ENCODE data around the gene SGCG.

- TF ChIP-seq CTCF (IDR thresholded peaks at IDR 0.05): no peak
- TF ChIP-seq ZBTB33 (IDR thresholded peaks at IDR 0.05; ENCODE audit: borderline replicate concordance, low read depth): no peak
- TF ChIP-seq JUND (IDR thresholded peaks at IDR 0.05): no peak
- TF ChIP-seq POLR2AphosphoS5 (IDR thresholded peaks at IDR 0.05; ENCODE audit: low read depth, low read length): no peak
- no peak for TF ChIP-seq RAD21 (IDR thresholded peaks at IDR 0.05; ENCODE audit: low read length)
- TF ChIP-seq MXI1 (IDR thresholded peaks at IDR 0.05; ENCODE audit: low read depth, low read length): no peak
- TF ChIP-seq NRF1 (IDR thresholded peaks at IDR 0.05; ENCODE audit: low read depth, low read length): no peak
- TF ChIP-seq EP300 (IDR thresholded peaks at IDR 0.05; ENCODE audit: borderline replicate concordance in 1 of 2, low read depth in 1 of 2, low read length in 1 of 2): no peak
- TF ChIP-seq GATA2 (CRISPR knock-in tag; IDR thresholded peaks at IDR 0.05): no peak
- TF ChIP-seq YY1 (IDR thresholded peaks at IDR 0.05; ENCODE audit: low read depth): no peak
- TF ChIP-seq EZH2phosphoT487 (IDR thresholded peaks at IDR 0.05; ENCODE audit: borderline replicate concordance, low read depth): no peak
- TF ChIP-seq RFX5 (IDR thresholded peaks at IDR 0.05; ENCODE audit: low read length): no peak
Observed at GRCh38 chr13:23212671-23213070, 31.9 kb downstream of the SGCG start.
